HepG2 (cell line): ENCODE measurements around the gene MMP24OS. TPM values are rescaled to one million over a fixed set of nuclear protein-coding genes. Genes with fewer than 3 reads are reported as not detected.

Experiments used
- AGO2 ChIP-seq: fragments of 200-400 bp; formaldehyde crosslinking; optimal IDR thresholded peaks from 2 replicates; pipeline ENCODE3; 2017; ENCODE audit warnings: mild to moderate bottlenecking, low read depth, low read length, moderate library complexity
- ARNT2 ChIP-seq: sonication (generic); formaldehyde crosslinking; IDR thresholded peaks from 2 replicates; pipeline ENCODE4 v1.8.0; 2022; ENCODE audit warnings: mild to moderate bottlenecking, low read depth, missing genetic modification reagents, moderate library complexity
- ATF3 ChIP-seq: sonication (generic); formaldehyde crosslinking; IDR thresholded peaks from 2 replicates; pipeline ENCODE4 v1.4.0; 2020; ENCODE audit warnings: missing genetic modification reagents
- CREM ChIP-seq, 2 experiments: sonication (generic) in 1 of 2; formaldehyde crosslinking in 1 of 2; IDR thresholded peaks; 2 replicates each; pipeline versions ENCODE4 v1.4.0 to v1.6.1; 2016 to 2020; ENCODE audit warnings: antibody characterized with exemption in 1 of 2, mild to moderate bottlenecking in 1 of 2, missing genetic modification reagents in 1 of 2
- FLYWCH1 ChIP-seq: sonication (generic); formaldehyde crosslinking; IDR thresholded peaks from 2 replicates; pipeline ENCODE4 v1.8.1; 2023; ENCODE audit warnings: mild to moderate bottlenecking, missing genetic modification reagents
- GLI4 ChIP-seq: sonication (generic); formaldehyde crosslinking; IDR thresholded peaks from 2 replicates; pipeline ENCODE4 v1.5.1; 2020; ENCODE audit warnings: missing genetic modification reagents, mild to moderate bottlenecking, moderate library complexity, borderline replicate concordance
- HMG20B ChIP-seq: conservative IDR thresholded peaks from 2 replicates; pipeline ENCODE4 v1.6.1; 2016; ENCODE audit warnings: missing genetic modification reagents, missing compliant biosample characterization
- IKZF5 ChIP-seq: IDR thresholded peaks from 2 replicates; pipeline ENCODE4 v1.6.1; 2018; ENCODE audit warnings: missing genetic modification reagents, mild to moderate bottlenecking, missing compliant biosample characterization
- KMT2B ChIP-seq: IDR thresholded peaks from 2 replicates; pipeline ENCODE4 v1.6.1; 2016; ENCODE audit warnings: missing genetic modification reagents, missing compliant biosample characterization
- MAZ ChIP-seq, 2 experiments: sonication (generic) in 1 of 2; formaldehyde crosslinking in 1 of 2; IDR thresholded peaks; 2 replicates each; pipeline versions ENCODE4 v1.5.0 to v1.6.1; 2012 to 2020; ENCODE audit warnings: low read depth in 2 of 2, mild to moderate bottlenecking in 2 of 2, borderline replicate concordance in 1 of 2, improper control_type of control experiment in 1 of 2, low read length in 1 of 2, missing genetic modification reagents in 1 of 2, moderate library complexity in 1 of 2
- NR0B2 ChIP-seq: sonication (generic); formaldehyde crosslinking; IDR thresholded peaks from 2 replicates; pipeline ENCODE4 v1.4.0; 2020; ENCODE audit warnings: mild to moderate bottlenecking, missing genetic modification reagents
- PCBP1 ChIP-seq: fragments of 200-400 bp; formaldehyde crosslinking; IDR thresholded peaks from 2 replicates; pipeline ENCODE4 v1.6.1; 2017; ENCODE audit warnings: mild to moderate bottlenecking, low read depth, low read length, borderline replicate concordance
- POLR2A ChIP-seq, 2 experiments: IDR thresholded peaks; 2 replicates each; pipeline ENCODE4 v1.6.1; 2011; ENCODE audit warnings: low read depth in 2 of 2, low read length in 2 of 2, mild to moderate bottlenecking in 1 of 2, moderate library complexity in 1 of 2; ENCODE audit not compliant: insufficient read depth in 1 of 2
- RARA ChIP-seq: IDR thresholded peaks from 2 replicates; pipeline ENCODE4 v1.6.1; 2016; ENCODE audit warnings: missing genetic modification reagents, missing compliant biosample characterization
- SMARCC2 ChIP-seq: fragments of 450-650 bp; IDR thresholded peaks from 2 replicates; pipeline ENCODE4 v1.6.1; 2017; ENCODE audit warnings: antibody characterized with exemption, mild to moderate bottlenecking
- SMARCE1 ChIP-seq: fragments of 450-650 bp; IDR thresholded peaks from 2 replicates; pipeline ENCODE4 v1.6.1; 2017; ENCODE audit warnings: borderline replicate concordance
- U2AF1 ChIP-seq: fragments of 200-400 bp; formaldehyde crosslinking; optimal IDR thresholded peaks from 2 replicates; pipeline ENCODE3; 2017; ENCODE audit warnings: mild to moderate bottlenecking, low read depth, low read length
- ZMAT3 ChIP-seq: sonication (generic); formaldehyde crosslinking; conservative IDR thresholded peaks from 2 replicates; pipeline ENCODE4 v1.7.0; 2021; ENCODE audit warnings: missing genetic modification reagents
- ZNF124 ChIP-seq: sonication (generic); formaldehyde crosslinking; IDR thresholded peaks from 2 replicates; pipeline ENCODE4 v1.4.0; 2020; ENCODE audit warnings: missing genetic modification reagents
- ZNF556 ChIP-seq: sonication (generic); formaldehyde crosslinking; IDR thresholded peaks from 2 replicates; pipeline ENCODE4 v1.4.0; 2020; ENCODE audit warnings: mild to moderate bottlenecking, missing genetic modification reagents, borderline replicate concordance
- ZNF766 ChIP-seq: sonication (generic); formaldehyde crosslinking; IDR thresholded peaks from 2 replicates; pipeline ENCODE4 v1.5.0; 2020; ENCODE audit warnings: missing genetic modification reagents, borderline replicate concordance
- ZNF782 ChIP-seq: sonication (generic); formaldehyde crosslinking; IDR thresholded peaks from 2 replicates; pipeline ENCODE4 v1.4.0; 2020; ENCODE audit warnings: missing genetic modification reagents, mild to moderate bottlenecking, borderline replicate concordance
- polyA plus RNA-seq, 8 experiments: library from polyadenylated mRNA; depleted of rRNA in 3 of 8; stranded (reverse) in 7 of 8; unstranded in 1 of 8; fragments of >200 nt; fragmentation: Illumina TruSeq in 4 of 8; extraction: Trizol in 4 of 8; gene quantifications; 2 replicates each; pipeline versions ENCODE4 v1.2.1 to v1.2.3, GENCODE V29; 2011 to 2016; ENCODE audit warnings: low read depth in 4 of 8, missing spikeins in 1 of 8, mixed read lengths in 1 of 8; ENCODE audit not compliant: insufficient read depth in 1 of 8
- total RNA-seq, 5 experiments: library from RNA; depleted of rRNA; stranded (reverse); fragments of >200 nt; fragmentation: Illumina TruSeq; extraction: Trizol; gene quantifications; 2 replicates each; pipeline ENCODE4 v1.2.3, GENCODE V29; 2016; ENCODE audit warnings: low read depth in 1 of 5
- TF ChIP-seq, protein P1 (sequence below): sonication (generic); formaldehyde crosslinking; IDR thresholded peaks from 2 replicates; pipeline ENCODE4 v1.8.0; 2022; ENCODE audit warnings: missing genetic modification reagents, mild to moderate bottlenecking, inconsistent platforms, borderline replicate concordance
- TF ChIP-seq, protein P2 (sequence below): sonication (generic); formaldehyde crosslinking; IDR thresholded peaks from 2 replicates; pipeline ENCODE4 v1.4.0; 2020; ENCODE audit warnings: missing genetic modification reagents, borderline replicate concordance
- TF ChIP-seq, protein P3 (sequence below): IDR thresholded peaks from 2 replicates; pipeline ENCODE4 v1.6.1; 2016; ENCODE audit warnings: low read depth

MMP24OS gene
- total and polyA plus RNA-seq, 2 of the 13 experiments (the other 11 are each of a cell fraction or from before 2014, with no cell fraction given): 6.0 to 8.5 TPM

DNA sequence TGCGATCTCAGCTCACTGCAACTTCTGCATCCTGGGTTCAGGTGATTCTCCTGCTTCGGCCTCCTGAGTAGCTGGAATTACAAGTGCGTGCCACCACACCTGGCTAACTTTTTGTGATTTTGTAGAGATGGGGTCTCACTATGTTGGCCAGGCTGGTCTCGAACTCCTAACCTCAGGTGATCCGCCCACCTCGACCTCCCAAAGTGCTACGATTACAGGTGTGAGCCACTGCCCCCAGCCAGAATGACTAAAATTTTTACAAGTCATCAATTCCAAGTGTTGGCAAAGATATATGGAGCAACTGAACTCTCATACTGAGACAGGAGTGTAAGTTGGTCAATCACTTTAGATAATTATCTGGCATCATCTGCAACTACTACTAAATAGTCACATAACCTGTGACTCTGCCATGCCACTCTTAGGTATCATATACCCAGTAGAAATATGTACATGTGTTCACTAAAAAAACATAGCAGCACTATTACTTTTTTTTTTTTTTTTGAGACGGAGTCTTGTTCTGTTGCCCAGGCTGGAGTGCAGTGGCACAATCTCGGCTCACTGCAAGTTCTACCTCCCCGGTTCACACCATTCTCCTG is 3.7 kb upstream of the MMP24OS start (continued):
- TF ChIP-seq IKZF5 (CRISPR knock-in tag) (no peak), NR0B2 (CRISPR knock-in tag) (no peak), GLI4 (CRISPR knock-in tag) (no peak), HMG20B (CRISPR knock-in tag) (no peak), POLR2A (IDR thresholded peaks at IDR 0.05; ENCODE audit: insufficient read depth in 1 of 2, low read depth in 2 of 2, low read length in 2 of 2) (peak in 1 of 2 experiments; percentile 59; a peak in 2 of 4 replicates), KMT2B (no peak), ZMAT3 (CRISPR knock-in tag) (no peak), ZNF556 (CRISPR knock-in tag) (no peak), PCBP1 (no peak), AGO2 (peak; percentile 21), CREM (IDR thresholded peaks at IDR 0.05) (no peak), CREM (CRISPR knock-in tag; IDR thresholded peaks at IDR 0.05) (no peak), ATF3 (CRISPR knock-in tag) (no peak), FLYWCH1 (CRISPR knock-in tag) (no peak), ZNF782 (CRISPR knock-in tag) (no peak), U2AF1 (no peak), ZNF766 (CRISPR knock-in tag) (no peak), SMARCE1 (no peak), RARA (no peak), MAZ (IDR thresholded peaks at IDR 0.05; ENCODE audit: borderline replicate concordance, low read depth, low read length) (no peak), MAZ (CRISPR knock-in tag; IDR thresholded peaks at IDR 0.05; ENCODE audit: low read depth) (no peak), ARNT2 (CRISPR knock-in tag) (0 out of 2 replicates have a peak, but pooled peaks have one; percentile 7), ZNF124 (no peak), SMARCC2 (no peak)
- TF ChIP-seq, protein P1, sequence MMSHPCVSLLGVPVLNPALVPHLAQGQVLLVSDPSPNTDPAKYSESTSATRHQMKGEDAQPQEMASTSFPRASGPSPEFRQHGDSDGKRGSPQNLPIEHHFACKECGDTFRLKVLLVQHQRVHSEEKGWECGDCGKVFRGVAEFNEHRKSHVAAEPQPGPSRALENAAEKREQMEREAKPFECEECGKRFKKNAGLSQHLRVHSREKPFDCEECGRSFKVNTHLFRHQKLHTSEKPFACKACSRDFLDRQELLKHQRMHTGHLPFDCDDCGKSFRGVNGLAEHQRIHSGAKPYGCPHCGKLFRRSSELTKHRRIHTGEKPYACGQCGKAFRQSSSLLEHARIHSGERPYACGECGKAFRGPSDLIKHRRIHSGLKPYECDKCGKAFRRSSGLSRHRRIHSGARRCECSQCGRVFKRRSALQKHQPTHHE (CRISPR knock-in tag): no peak
- TF ChIP-seq, protein P2, sequence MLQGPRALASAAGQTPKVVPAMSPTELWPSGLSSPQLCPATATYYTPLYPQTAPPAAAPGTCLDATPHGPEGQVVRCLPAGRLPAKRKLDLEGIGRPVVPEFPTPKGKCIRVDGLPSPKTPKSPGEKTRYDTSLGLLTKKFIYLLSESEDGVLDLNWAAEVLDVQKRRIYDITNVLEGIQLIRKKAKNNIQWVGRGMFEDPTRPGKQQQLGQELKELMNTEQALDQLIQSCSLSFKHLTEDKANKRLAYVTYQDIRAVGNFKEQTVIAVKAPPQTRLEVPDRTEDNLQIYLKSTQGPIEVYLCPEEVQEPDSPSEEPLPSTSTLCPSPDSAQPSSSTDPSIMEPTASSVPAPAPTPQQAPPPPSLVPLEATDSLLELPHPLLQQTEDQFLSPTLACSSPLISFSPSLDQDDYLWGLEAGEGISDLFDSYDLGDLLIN (CRISPR knock-in tag): no peak
- TF ChIP-seq, protein P3, sequence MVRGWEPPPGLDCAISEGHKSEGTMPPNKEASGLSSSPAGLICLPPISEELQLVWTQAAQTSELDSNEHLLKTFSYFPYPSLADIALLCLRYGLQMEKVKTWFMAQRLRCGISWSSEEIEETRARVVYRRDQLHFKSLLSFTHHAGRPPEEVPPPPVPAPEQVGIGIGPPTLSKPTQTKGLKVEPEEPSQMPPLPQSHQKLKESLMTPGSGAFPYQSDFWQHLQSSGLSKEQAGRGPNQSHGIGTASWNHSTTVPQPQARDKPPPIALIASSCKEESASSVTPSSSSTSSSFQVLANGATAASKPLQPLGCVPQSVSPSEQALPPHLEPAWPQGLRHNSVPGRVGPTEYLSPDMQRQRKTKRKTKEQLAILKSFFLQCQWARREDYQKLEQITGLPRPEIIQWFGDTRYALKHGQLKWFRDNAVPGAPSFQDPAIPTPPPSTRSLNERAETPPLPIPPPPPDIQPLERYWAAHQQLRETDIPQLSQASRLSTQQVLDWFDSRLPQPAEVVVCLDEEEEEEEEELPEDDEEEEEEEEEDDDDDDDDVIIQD (CRISPR knock-in tag): no peak
